Neural progenitor cell (in vitro differentiated cells): ENCODE data around the gene GOLIM4. TPM values are rescaled to one million over a fixed set of nuclear protein-coding genes. Genes with fewer than 3 reads are reported as not detected.

Source experiments
- DNase-seq: peaks from one replicate; pipeline ENCODE4 v3.0.0-alpha.2; 2016; ENCODE audit warnings: low spot score
- H2AFZ ChIP-seq: fragments of 200-600 bp; sonication (generic); replicated peaks from 2 replicates; pipeline ENCODE4 v1.6.1; 2016; ENCODE audit warnings: antibody characterized with exemption
- H3F3A ChIP-seq: fragments of 200-600 bp; sonication (generic); 2 replicates; pipeline ENCODE4 v1.6.1; 2016; ENCODE audit warnings: antibody characterized with exemption, low read depth
- H3K27ac ChIP-seq: fragments of 200-600 bp; sonication (generic); 2 replicates; pipeline ENCODE4 v1.5.1; 2016; ENCODE audit warnings: mild to moderate bottlenecking
- H3K27me3 ChIP-seq: fragments of 200-600 bp; sonication (generic); 2 replicates; pipeline ENCODE4 v1.6.1; 2016; ENCODE audit warnings: mild to moderate bottlenecking, moderate library complexity
- H3K36me3 ChIP-seq: fragments of 200-600 bp; sonication (generic); 2 replicates; pipeline ENCODE4 v1.5.1; 2016
- H3K4me1 ChIP-seq: fragments of 200-600 bp; sonication (generic); 2 replicates; pipeline ENCODE4 v1.6.1; 2016; ENCODE audit warnings: mixed run types
- H3K4me2 ChIP-seq: fragments of 200-600 bp; sonication (generic); 2 replicates; pipeline ENCODE4 v1.6.1; 2016
- H3K4me3 ChIP-seq: fragments of 200-600 bp; sonication (generic); 2 replicates; pipeline ENCODE4 v1.5.1; 2016
- H3K79me2 ChIP-seq: fragments of 200-600 bp; sonication (generic); 2 replicates; pipeline ENCODE4 v1.6.1; 2016; ENCODE audit warnings: low read depth
- H3K9ac ChIP-seq: fragments of 200-600 bp; sonication (generic); 2 replicates; pipeline ENCODE4 v1.6.1; 2016
- H3K9me3 ChIP-seq: fragments of 200-600 bp; sonication (generic); 2 replicates; pipeline ENCODE4 v1.5.1; 2016; ENCODE audit warnings: low read depth
- H4K20me1 ChIP-seq: fragments of 200-600 bp; sonication (generic); 2 replicates; pipeline ENCODE4 v1.6.1; 2016; ENCODE audit warnings: low read depth
- H3K27ac Mint-ChIP-seq: 3 replicates; pipeline ENCODE4 v1.8.0; 2021; ENCODE audit warnings: mixed read lengths
- H3K27me3 Mint-ChIP-seq: 2 replicates; pipeline ENCODE4 v1.8.0; 2022; ENCODE audit warnings: low read depth, mild to moderate bottlenecking, inconsistent platforms, moderate library complexity, mixed read lengths; ENCODE audit not compliant: insufficient read depth
- H3K36me3 Mint-ChIP-seq: 3 replicates; pipeline ENCODE4 v1.8.0; 2021; ENCODE audit warnings: mixed read lengths
- H3K4me1 Mint-ChIP-seq: 3 replicates; pipeline ENCODE4 v1.8.0; 2021; ENCODE audit warnings: mixed read lengths
- H3K4me3 Mint-ChIP-seq: 3 replicates; pipeline ENCODE4 v1.8.0; 2021; ENCODE audit warnings: mild to moderate bottlenecking, moderate library complexity, mixed read lengths
- H3K9me3 Mint-ChIP-seq: 3 replicates; pipeline ENCODE4 v1.8.0; 2020; ENCODE audit warnings: mixed read lengths
- CTCF ChIP-seq: fragments of 200-600 bp; sonication (generic); IDR thresholded peaks from 2 replicates; pipeline ENCODE4 v1.5.1; 2017; ENCODE audit warnings: antibody characterized with exemption, mild to moderate bottlenecking
- EZH2 ChIP-seq: fragments of 200-600 bp; sonication (generic); IDR thresholded peaks from 2 replicates; pipeline ENCODE4 v1.6.1; 2017; ENCODE audit warnings: antibody characterized with exemption, mild to moderate bottlenecking, moderate library complexity
- EZH2phosphoT487 ChIP-seq: fragments of 200-600 bp; sonication (generic); IDR thresholded peaks from 2 replicates; pipeline ENCODE4 v1.6.1; 2017; ENCODE audit warnings: antibody characterized with exemption
- total RNA-seq: library from RNA; depleted of rRNA; stranded (reverse); fragments of >200 nt; gene quantifications from 2 replicates; pipeline ENCODE4 v1.2.3, GENCODE V29; 2015; ENCODE audit warnings: low replicate concordance

Gene GOLIM4
- total RNA-seq, 1 donor from 2014 or later, result 22.9 TPM

- DNase-seq, result no peak
- no peaks in the 10 kb centered on the region for H3K27me3 Mint-ChIP-seq
- H3K36me3 Mint-ChIP-seq, result no peaks in the 10 kb centered on the region
- no peaks in the 10 kb centered on the region for H3K9me3 ChIP-seq
- H4K20me1 ChIP-seq, result no peaks in the 10 kb centered on the region
- no peaks in the 10 kb centered on the region for H3F3A ChIP-seq
- H3K4me3 Mint-ChIP-seq, result no peak overlapping the region
- H3K36me3 ChIP-seq, result no peaks in the 10 kb centered on the region
- TF ChIP-seq EZH2phosphoT487, result no peak
- TF ChIP-seq EZH2, result no peak
- no peak for TF ChIP-seq CTCF
- peaks cover 4% of the 10 kb centered on the region for H3K79me2 ChIP-seq
- H3K9ac ChIP-seq, result no peak overlapping the region
- H3K9me3 Mint-ChIP-seq, result no peaks in the 10 kb centered on the region
- H3K27me3 ChIP-seq, result no peaks in the 10 kb centered on the region
- no peaks in the 10 kb centered on the region for H3K4me1 ChIP-seq
- no peak overlapping the region for H3K4me2 ChIP-seq
- H2AFZ ChIP-seq, result no peak overlapping the region
- no peak overlapping the region for H3K4me3 ChIP-seq
- H3K27ac ChIP-seq, result no peak overlapping the region
- peaks cover 3% of the 10 kb centered on the region for H3K4me1 Mint-ChIP-seq
- H3K27ac Mint-ChIP-seq, result no peak overlapping the region
Observed at GRCh38 chr3:168066882-168067281, 28.8 kb downstream of the GOLIM4 start.

- Histone ChIP-seq H3K9ac (no peak overlapping the region), H3F3A (no peaks in the 10 kb centered on the region), H3K4me2 (no peak overlapping the region), H3K36me3 (no peaks in the 10 kb centered on the region), H3K27ac (no peak overlapping the region), H3K4me3 (no peak overlapping the region), H2AFZ (no peak overlapping the region), H4K20me1 (no peaks in the 10 kb centered on the region), H3K27me3 (no peaks in the 10 kb centered on the region), H3K9me3 (no peaks in the 10 kb centered on the region), H3K4me1 (no peaks in the 10 kb centered on the region), H3K79me2 (peaks cover 4% of the 10 kb centered on the region)
- Mint-ChIP-seq H3K4me1 (peaks cover 3% of the 10 kb centered on the region), H3K9me3 (no peaks in the 10 kb centered on the region), H3K27ac (no peak overlapping the region), H3K36me3 (no peaks in the 10 kb centered on the region), H3K27me3 (no peaks in the 10 kb centered on the region), H3K4me3 (no peak overlapping the region)
- no peak for DNase-seq
- TF ChIP-seq CTCF (no peak), EZH2phosphoT487 (no peak), EZH2 (no peak)
Observed at GRCh38 chr3:168065569-168065968, 30.2 kb downstream of the GOLIM4 start.

- H2AFZ ChIP-seq, result no peak overlapping the region
- no peak for TF ChIP-seq CTCF
- no peak for TF ChIP-seq EZH2phosphoT487
- TF ChIP-seq EZH2, result no peak
- Mint-ChIP-seq H3K4me1 (peaks cover 3% of the 10 kb centered on the region), H3K4me3 (no peak overlapping the region), H3K27me3 (no peaks in the 10 kb centered on the region), H3K27ac (no peak overlapping the region), H3K36me3 (no peaks in the 10 kb centered on the region), H3K9me3 (peaks cover 2% of the 10 kb centered on the region)
- no peaks in the 10 kb centered on the region for H3K36me3 ChIP-seq
- H3K4me2 ChIP-seq, result no peak overlapping the region
- H3K79me2 ChIP-seq, result peaks cover 13% of the 10 kb centered on the region
- DNase-seq, result no peak
- no peaks in the 10 kb centered on the region for H3K9me3 ChIP-seq
- H3K27me3 ChIP-seq, result no peaks in the 10 kb centered on the region
- no peak overlapping the region for H3K4me3 ChIP-seq
- no peak overlapping the region for H3K9ac ChIP-seq
- H3F3A ChIP-seq, result no peaks in the 10 kb centered on the region
- no peaks in the 10 kb centered on the region for H4K20me1 ChIP-seq
- H3K27ac ChIP-seq, result no peak overlapping the region
- H3K4me1 ChIP-seq, result no peaks in the 10 kb centered on the region
Observed at GRCh38 chr3:168063122-168063521, 32.6 kb downstream of the GOLIM4 start.
